ENCODE results near the gene C5orf52. TPM values are rescaled to one million over a fixed set of nuclear protein-coding genes. Genes with fewer than 3 reads are reported as not detected.
"Not testable (repeated sequence)": the region's sequence is repeated elsewhere in the genome, so short reads cannot be mapped to it uniquely, and the experiment has no call there.

Gene C5orf52
- total and polyA plus RNA-seq, 7 donors = not detected

- Histone ChIP-seq H3K27ac (no peak overlapping the region), H3K36me3 (ENCODE audit: insufficient read depth in 1 of 2, low read depth in 1 of 2) (no peaks in the 10 kb centered on the region), H3K4me1 (peaks cover 3% of the 10 kb centered on the region), H3K9me3 (no peaks in the 10 kb centered on the region), H3K4me3 (no peak overlapping the region), H3K27me3 (ENCODE audit: insufficient read depth in 3 of 3, low read length in 2 of 3) (no peaks in the 10 kb centered on the region)
- intact Hi-C loops (cut with DNase I) = no loop called here
- no peak for DNase-seq
- ATAC-seq = no peak
- 85 to 87% (median 86%) methylated on average over 6 of the region's 6 CpGs for WGBS, 3 donors
- no peak for TF ChIP-seq CTCF (IDR thresholded peaks at IDR 0.05)
Observed at GRCh38 chr5:157721159-157721558, 49.8 kb downstream of the C5orf52 start.

- ATAC-seq; H3K9me3 ChIP-seq; H3K36me3 ChIP-seq (ENCODE audit: insufficient read depth in 1 of 2, low read depth in 1 of 2); H3K27ac ChIP-seq; H3K27me3 ChIP-seq (ENCODE audit: insufficient read depth in 3 of 3, low read length in 2 of 3); DNase-seq; intact Hi-C loops (cut with DNase I); H3K4me3 ChIP-seq; H3K4me1 ChIP-seq: not testable (repeated sequence)
- WGBS, 3 donors = 89 to 91% (median 90%) methylated on average over 2 of the region's 2 CpGs
Observed at GRCh38 chr5:157722895-157723294, 51.6 kb downstream of the C5orf52 start.

DNA sequence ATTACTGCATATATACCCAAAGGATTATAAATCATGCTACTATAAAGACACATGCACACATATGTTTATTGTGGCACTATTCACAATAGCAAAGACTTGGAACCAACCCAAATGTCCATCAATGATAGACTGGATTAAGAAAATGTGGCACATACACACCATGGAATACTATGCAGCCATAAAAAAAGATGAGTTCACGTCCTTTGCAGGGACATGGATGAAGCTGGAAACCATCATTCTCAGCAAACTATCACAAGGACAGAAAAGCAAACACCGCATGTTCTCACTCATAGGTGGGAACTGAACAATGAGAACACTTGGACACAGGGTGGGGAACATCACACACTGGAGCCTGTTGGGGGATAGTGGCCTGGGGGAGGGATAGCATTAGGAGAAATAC lies 55.3 kb downstream of the C5orf52 start:
- intact Hi-C loops (cut with DNase I); H3K4me1 ChIP-seq; H3K27me3 ChIP-seq (ENCODE audit: insufficient read depth in 3 of 3, low read length in 2 of 3); H3K9me3 ChIP-seq; DNase-seq; H3K36me3 ChIP-seq (ENCODE audit: insufficient read depth in 1 of 2, low read depth in 1 of 2); ATAC-seq; H3K27ac ChIP-seq; H3K4me3 ChIP-seq: not testable (repeated sequence)
- 88 to 99% (median 96%) methylated on average over 2 of the region's 2 CpGs for WGBS, 3 donors

GRCh38 chr5:157727858-157728257 lies 56.5 kb downstream of the C5orf52 start:
- H3K27me3 ChIP-seq (ENCODE audit: insufficient read depth in 3 of 3, low read length in 2 of 3); DNase-seq; intact Hi-C loops (cut with DNase I); H3K4me1 ChIP-seq; H3K9me3 ChIP-seq; H3K27ac ChIP-seq; ATAC-seq; H3K4me3 ChIP-seq; H3K36me3 ChIP-seq (ENCODE audit: insufficient read depth in 1 of 2, low read depth in 1 of 2): not testable (repeated sequence)
- WGBS, 3 donors = 98 to 100% (median 100%) methylated on average over 1 of the region's 1 CpG

Other genes starting within 250 kb of the C5orf52 start
- gene NIPAL4, start 211.3 kb upstream of the C5orf52 start, total RNA-seq = under 1 TPM; 0.34 to 0.50 (median 0.38) TPM
- gene NIPAL4, start 211.3 kb upstream of the C5orf52 start, polyA plus RNA-seq = under 1 TPM; 0.03 to 0.18 (median 0.13) TPM
- 1 to 10 TPM; 1.4 to 4.5 (median 3.1) TPM for gene ADAM19, start 95.8 kb upstream of the C5orf52 start, total RNA-seq
- under 1 TPM; 0.27 to 0.58 (median 0.39) TPM for gene ADAM19, start 95.8 kb upstream of the C5orf52 start, polyA plus RNA-seq
- under 1 TPM in 1 of 4 donors, not detected in 3; 0.19 TPM for gene SOX30, start 19.1 kb upstream of the C5orf52 start, total RNA-seq
- gene SOX30, start 19.1 kb upstream of the C5orf52 start, polyA plus RNA-seq = under 1 TPM in 2 of 3 donors, not detected in 1; 0.01 to 0.05 TPM
- gene THG1L, start 59.9 kb downstream of the C5orf52 start, total RNA-seq = 1 to 10 TPM; 5.7 to 6.7 (median 6.5) TPM
- 1 to 10 TPM; 3.0 to 4.1 (median 3.8) TPM for gene THG1L, start 59.9 kb downstream of the C5orf52 start, polyA plus RNA-seq
- gene LSM11, start 72.2 kb downstream of the C5orf52 start, total RNA-seq = 1 to 10 TPM; 1.0 to 1.9 (median 1.8) TPM
- gene LSM11, start 72.2 kb downstream of the C5orf52 start, polyA plus RNA-seq = 1 to 10 TPM; 1.2 to 2.2 (median 2.2) TPM
- gene CLINT1, start 187.6 kb downstream of the C5orf52 start, total RNA-seq = 10 to 100 TPM; 50.8 to 83.3 (median 68.4) TPM
- gene CLINT1, start 187.6 kb downstream of the C5orf52 start, polyA plus RNA-seq = 10 to 100 TPM; 37.9 to 89.7 (median 56.6) TPM

All from psoas muscle (tissue), 8 donors.